ENCODE measurements around the gene COPA.
A peak's percentile ranks its signal among the peaks of the same experiment; 100 is the strongest.

COPA gene

GRCh38 chr1:160361199-160361598, 18.1 kb upstream of the COPA start:
- no peak for TF ChIP-seq POLR2A (IDR thresholded peaks at IDR 0.05; ENCODE audit: low read depth, low read length)
- TF ChIP-seq POLR2AphosphoS5 (IDR thresholded peaks at IDR 0.05; ENCODE audit: low read depth, low read length): no peak
- no peak for TF ChIP-seq TAF1 (IDR thresholded peaks at IDR 0.05; ENCODE audit: borderline replicate concordance, low read depth, low read length)
- FAIRE-seq (no peak), DNase-seq (ENCODE audit: insufficient read length) (no peak)

- DNase-seq (ENCODE audit: insufficient read length): no peak
- FAIRE-seq: no peak
- TF ChIP-seq POLR2A (IDR thresholded peaks at IDR 0.05; ENCODE audit: low read depth, low read length) (no peak; the same call in 1 of the 2 replicates), TAF1 (IDR thresholded peaks at IDR 0.05; ENCODE audit: borderline replicate concordance, low read depth, low read length) (no peak), POLR2AphosphoS5 (IDR thresholded peaks at IDR 0.05; ENCODE audit: low read depth, low read length) (no peak)
Measured at GRCh38 chr1:160360227-160360695, 17.2 kb upstream of the COPA start.

DNA sequence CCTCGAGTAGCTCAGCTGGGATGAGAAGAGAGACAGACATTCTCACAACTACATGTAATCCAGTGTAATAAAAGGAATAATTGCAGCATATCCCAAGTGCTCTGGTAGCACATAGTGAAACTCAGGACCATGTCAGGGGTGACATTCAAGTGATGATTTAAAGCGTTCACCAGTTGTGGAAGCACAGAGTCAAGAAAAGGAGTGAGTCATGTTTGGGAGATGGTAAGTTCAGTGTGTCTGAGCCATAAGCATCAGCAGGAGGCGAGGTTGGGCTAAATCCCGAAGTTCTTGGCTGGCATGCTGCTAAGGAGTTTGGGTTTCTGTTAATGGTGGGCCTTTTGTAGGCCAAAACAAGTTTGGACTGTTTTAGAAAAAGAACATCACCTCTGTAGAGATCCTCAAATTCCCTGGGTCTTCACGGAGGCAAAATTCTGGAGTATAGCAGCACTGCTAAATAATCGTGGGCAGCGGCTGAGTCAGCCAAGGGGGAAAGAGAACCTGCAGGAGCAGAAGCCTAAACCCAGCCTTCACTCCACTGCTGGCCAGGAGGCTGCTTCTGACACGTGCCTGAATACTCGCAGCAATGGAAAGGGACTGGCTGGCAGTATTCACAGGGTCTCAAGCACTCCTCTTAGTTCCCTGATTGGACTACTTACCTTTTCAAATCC, 16.6 kb upstream of the COPA start:
- no peak for FAIRE-seq
- 0 out of 2 replicates have a peak, but pooled peaks have one; percentile 5 for TF ChIP-seq POLR2A (IDR thresholded peaks at IDR 0.05; ENCODE audit: low read depth, low read length)
- peak; percentile 50; the same call in 1 of the 2 replicates for TF ChIP-seq POLR2AphosphoS5 (IDR thresholded peaks at IDR 0.05; ENCODE audit: low read depth, low read length)
- TF ChIP-seq TAF1 (IDR thresholded peaks at IDR 0.05; ENCODE audit: borderline replicate concordance, low read depth, low read length): no peak

GRCh38 chr1:160358073-160358472, 15.0 kb upstream of the COPA start:
- TF ChIP-seq TAF1 (IDR thresholded peaks at IDR 0.05; ENCODE audit: borderline replicate concordance, low read depth, low read length): no peak
- no peak for TF ChIP-seq POLR2A (IDR thresholded peaks at IDR 0.05; ENCODE audit: low read depth, low read length)
- no peak for TF ChIP-seq POLR2AphosphoS5 (IDR thresholded peaks at IDR 0.05; ENCODE audit: low read depth, low read length)
- no peak for DNase-seq (ENCODE audit: insufficient read length)
- no peak for FAIRE-seq

More for the DNA sequence above, 16.6 kb upstream of the COPA start:
- no peak for DNase-seq (ENCODE audit: insufficient read length)

DNA sequence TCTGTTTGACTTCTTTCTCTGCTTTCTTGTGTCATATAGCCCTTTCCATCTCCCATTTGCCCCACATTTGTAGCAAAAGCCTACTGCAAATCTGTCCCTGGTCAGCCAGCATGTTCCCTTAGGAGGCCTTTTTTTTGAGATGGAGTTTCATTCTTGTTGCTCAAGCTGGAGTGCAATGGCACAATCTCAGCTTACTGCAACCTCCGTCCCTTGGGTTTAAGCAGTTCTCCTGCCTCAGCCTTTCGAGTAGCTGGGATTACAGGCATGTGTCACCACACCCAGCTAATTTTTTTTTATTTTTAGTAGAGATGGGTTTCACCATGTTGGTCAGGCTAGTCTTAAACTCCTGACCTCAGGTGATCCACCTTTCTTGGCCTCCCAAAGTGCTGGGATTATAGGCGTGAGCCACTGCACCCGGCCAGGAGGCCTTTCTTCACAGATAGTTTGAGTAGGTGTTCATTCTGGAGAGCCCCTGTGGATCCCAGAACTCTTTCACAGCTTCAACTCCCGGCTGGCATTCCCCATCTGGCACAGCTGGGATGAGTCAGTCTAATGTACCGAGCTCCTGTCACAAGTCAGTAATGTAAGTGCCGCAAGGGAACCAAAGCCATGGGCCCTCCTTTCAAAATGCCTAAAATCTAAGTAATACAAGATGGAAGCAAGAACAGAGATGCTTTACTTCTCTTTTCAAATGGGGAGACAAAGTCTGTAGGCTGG, 14.4 kb upstream of the COPA start:
- no peak for TF ChIP-seq POLR2A (IDR thresholded peaks at IDR 0.05; ENCODE audit: low read depth, low read length)
- TF ChIP-seq TAF1 (IDR thresholded peaks at IDR 0.05; ENCODE audit: borderline replicate concordance, low read depth, low read length): no peak
- no peak for TF ChIP-seq POLR2AphosphoS5 (IDR thresholded peaks at IDR 0.05; ENCODE audit: low read depth, low read length)
- FAIRE-seq (no peak), DNase-seq (ENCODE audit: insufficient read length) (no peak)

DNA sequence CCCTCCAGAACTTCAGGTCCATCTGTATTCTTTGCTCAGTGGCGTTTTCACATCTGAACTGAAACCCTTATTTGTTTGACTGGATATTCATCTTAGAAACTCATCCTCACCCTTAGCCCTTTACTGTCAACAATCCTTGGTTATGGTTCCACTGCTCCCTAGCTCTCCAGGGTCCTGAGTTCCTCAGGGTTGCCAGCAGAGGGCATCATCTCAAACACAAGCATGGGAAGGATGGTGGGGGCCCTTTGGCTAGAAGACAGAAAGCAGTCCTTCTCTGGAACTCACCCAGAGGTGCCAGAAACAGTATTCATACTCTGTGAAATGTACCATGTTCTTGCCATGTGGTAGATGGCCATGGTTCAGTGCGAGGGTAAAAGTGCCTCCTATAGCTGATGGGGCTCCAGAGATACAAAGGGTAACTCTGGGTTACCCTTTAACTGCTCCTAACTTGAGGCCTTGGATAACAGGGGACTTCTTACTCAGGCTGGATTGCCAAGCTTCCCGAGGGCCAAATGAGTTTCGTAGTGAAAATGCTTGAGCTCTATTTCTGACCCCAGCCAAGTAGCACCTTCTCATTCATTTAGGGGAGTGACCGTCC, 11.4 kb upstream of the COPA start:
- no peak for DNase-seq (ENCODE audit: insufficient read length)
- no peak for TF ChIP-seq POLR2A (IDR thresholded peaks at IDR 0.05; ENCODE audit: low read depth, low read length)
- no peak for TF ChIP-seq POLR2AphosphoS5 (IDR thresholded peaks at IDR 0.05; ENCODE audit: low read depth, low read length)
- TF ChIP-seq TAF1 (IDR thresholded peaks at IDR 0.05; ENCODE audit: borderline replicate concordance, low read depth, low read length): no peak
- no peak for FAIRE-seq

- DNase-seq (ENCODE audit: insufficient read length) (no peak), FAIRE-seq (no peak)
- TF ChIP-seq TAF1 (IDR thresholded peaks at IDR 0.05; ENCODE audit: borderline replicate concordance, low read depth, low read length) (no peak), POLR2AphosphoS5 (IDR thresholded peaks at IDR 0.05; ENCODE audit: low read depth, low read length) (no peak), POLR2A (IDR thresholded peaks at IDR 0.05; ENCODE audit: low read depth, low read length) (no peak)
Measured at GRCh38 chr1:160353223-160353622, 10.2 kb upstream of the COPA start.

GRCh38 chr1:160352555-160352954, 9.5 kb upstream of the COPA start:
- no peak for DNase-seq (ENCODE audit: insufficient read length)
- no peak for TF ChIP-seq TAF1 (IDR thresholded peaks at IDR 0.05; ENCODE audit: borderline replicate concordance, low read depth, low read length)
- no peak for TF ChIP-seq POLR2AphosphoS5 (IDR thresholded peaks at IDR 0.05; ENCODE audit: low read depth, low read length)
- no peak for TF ChIP-seq POLR2A (IDR thresholded peaks at IDR 0.05; ENCODE audit: low read depth, low read length)
- FAIRE-seq: no peak

GRCh38 chr1:160351629-160352028, 8.6 kb upstream of the COPA start:
- TF ChIP-seq POLR2A (IDR thresholded peaks at IDR 0.05; ENCODE audit: low read depth, low read length): no peak
- no peak for TF ChIP-seq POLR2AphosphoS5 (IDR thresholded peaks at IDR 0.05; ENCODE audit: low read depth, low read length)
- FAIRE-seq (no peak), DNase-seq (ENCODE audit: insufficient read length) (no peak)

DNA sequence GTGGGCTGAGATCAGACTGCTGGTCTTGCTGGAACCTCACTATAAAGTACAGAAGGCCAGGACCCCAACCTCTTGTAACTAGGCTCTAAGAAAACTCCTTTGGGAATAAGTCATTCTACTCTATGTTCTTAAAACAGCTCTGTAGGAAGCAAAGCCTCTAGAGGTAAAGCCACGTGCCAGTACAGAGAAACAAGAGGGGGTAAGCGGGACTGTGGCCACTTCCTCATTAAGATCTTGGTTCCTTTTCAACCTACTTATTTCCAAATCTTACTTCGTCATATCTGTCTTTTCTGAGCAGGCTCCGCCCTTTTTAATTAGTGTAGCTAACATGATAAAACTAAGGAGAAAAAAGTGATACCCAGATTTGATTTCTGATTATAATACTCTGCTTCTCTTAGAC, 3.9 kb upstream of the COPA start:
- FAIRE-seq: peak; percentile 67
- no peak for TF ChIP-seq POLR2AphosphoS5 (IDR thresholded peaks at IDR 0.05; ENCODE audit: low read depth, low read length)
- no peak for TF ChIP-seq POLR2A (IDR thresholded peaks at IDR 0.05; ENCODE audit: low read depth, low read length)
- no peak for TF ChIP-seq TAF1 (IDR thresholded peaks at IDR 0.05; ENCODE audit: borderline replicate concordance, low read depth, low read length)
- no peak for DNase-seq (ENCODE audit: insufficient read length)

- FAIRE-seq: no peak
- DNase-seq (ENCODE audit: insufficient read length): no peak
- no peak for TF ChIP-seq TAF1 (IDR thresholded peaks at IDR 0.05; ENCODE audit: borderline replicate concordance, low read depth, low read length)
- no peak for TF ChIP-seq POLR2A (IDR thresholded peaks at IDR 0.05; ENCODE audit: low read depth, low read length)
- no peak for TF ChIP-seq POLR2AphosphoS5 (IDR thresholded peaks at IDR 0.05; ENCODE audit: low read depth, low read length)
Measured at GRCh38 chr1:160346463-160346862, 3.4 kb upstream of the COPA start.
